GM23248 (cell line): ENCODE data around the gene NPTX2.

Experiments
- EZH2 ChIP-seq: fragments of 200-600 bp; sonication (generic); IDR thresholded peaks from 2 replicates; pipeline ENCODE4 v1.6.1; 2018; ENCODE audit warnings: antibody characterized with exemption, mild to moderate bottlenecking; ENCODE audit not compliant: insufficient read depth, poor library complexity, severe bottlenecking
- EZH2phosphoT487 ChIP-seq: fragments of 200-600 bp; sonication (generic); IDR thresholded peaks from 2 replicates; pipeline ENCODE4 v1.6.1; 2018; ENCODE audit warnings: antibody characterized with exemption, moderate library complexity, mild to moderate bottlenecking, low read depth; ENCODE audit not compliant: insufficient read depth

- TF ChIP-seq EZH2phosphoT487 (no peak), EZH2 (no peak)
These were observed 48.2 kb upstream of the NPTX2 start for GRCh38 chr7:98568891-98569290.
